ENCODE data around the gene RHO.
"Not testable (repeated sequence)": the region's sequence is repeated elsewhere in the genome, so short reads cannot be mapped to it uniquely, and the experiment has no call there.

RHO gene

DNA sequence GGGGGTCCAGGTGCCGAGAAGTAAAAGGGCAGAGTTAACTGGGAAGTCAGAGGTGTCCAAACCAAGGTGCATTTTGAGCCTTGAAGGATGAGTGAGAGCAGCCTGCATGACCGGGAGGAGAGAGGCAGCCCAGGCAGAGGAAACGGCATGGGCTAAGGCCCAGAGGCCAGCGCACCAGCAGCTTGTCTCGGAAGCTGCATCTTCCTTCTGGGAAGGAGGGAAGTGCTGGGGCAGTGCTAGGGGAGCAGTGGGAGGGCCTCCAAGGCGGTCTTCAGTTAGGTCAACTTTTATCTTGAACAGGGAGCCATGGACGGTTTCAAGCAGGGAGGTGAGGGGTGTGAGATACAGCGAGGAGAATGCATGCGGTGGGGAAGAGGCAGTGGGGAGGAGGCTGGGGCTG, 15.6 kb downstream of the RHO start:
- H3K79me2 ChIP-seq (ENCODE audit: low read length) = no peaks in the 10 kb centered on the region
- no peaks in the 10 kb centered on the region for H4K20me1 ChIP-seq (ENCODE audit: insufficient read depth, low read length)
- no peaks in the 10 kb centered on the region for H3K27me3 ChIP-seq (ENCODE audit: low read depth, low read length)
- no peak overlapping the region for H3K9ac ChIP-seq (ENCODE audit: low read length)
- H3K9me3 ChIP-seq (ENCODE audit: insufficient read depth, low read length) = no peaks in the 10 kb centered on the region
- TF ChIP-seq EZH2phosphoT487 (IDR thresholded peaks at IDR 0.05; ENCODE audit: low read depth) = no peak
- TF ChIP-seq, protein P1, sequence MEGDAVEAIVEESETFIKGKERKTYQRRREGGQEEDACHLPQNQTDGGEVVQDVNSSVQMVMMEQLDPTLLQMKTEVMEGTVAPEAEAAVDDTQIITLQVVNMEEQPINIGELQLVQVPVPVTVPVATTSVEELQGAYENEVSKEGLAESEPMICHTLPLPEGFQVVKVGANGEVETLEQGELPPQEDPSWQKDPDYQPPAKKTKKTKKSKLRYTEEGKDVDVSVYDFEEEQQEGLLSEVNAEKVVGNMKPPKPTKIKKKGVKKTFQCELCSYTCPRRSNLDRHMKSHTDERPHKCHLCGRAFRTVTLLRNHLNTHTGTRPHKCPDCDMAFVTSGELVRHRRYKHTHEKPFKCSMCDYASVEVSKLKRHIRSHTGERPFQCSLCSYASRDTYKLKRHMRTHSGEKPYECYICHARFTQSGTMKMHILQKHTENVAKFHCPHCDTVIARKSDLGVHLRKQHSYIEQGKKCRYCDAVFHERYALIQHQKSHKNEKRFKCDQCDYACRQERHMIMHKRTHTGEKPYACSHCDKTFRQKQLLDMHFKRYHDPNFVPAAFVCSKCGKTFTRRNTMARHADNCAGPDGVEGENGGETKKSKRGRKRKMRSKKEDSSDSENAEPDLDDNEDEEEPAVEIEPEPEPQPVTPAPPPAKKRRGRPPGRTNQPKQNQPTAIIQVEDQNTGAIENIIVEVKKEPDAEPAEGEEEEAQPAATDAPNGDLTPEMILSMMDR (IDR thresholded peaks at IDR 0.05; ENCODE audit: low read depth, low read length) = no peak
- H3K4me2 ChIP-seq (ENCODE audit: low read length) = no peak overlapping the region
- no peaks in the 10 kb centered on the region for H3K4me1 ChIP-seq (ENCODE audit: low read length)
- H2AFZ ChIP-seq (ENCODE audit: low read depth, low read length) = no peak overlapping the region
- no peaks in the 10 kb centered on the region for H3K36me3 ChIP-seq (replicated peaks; ENCODE audit: low read depth, low read length)
- H3K27ac ChIP-seq (ENCODE audit: low read length) = no peak overlapping the region
- no peak overlapping the region for H3K4me3 ChIP-seq (ENCODE audit: low read length)

DNA sequence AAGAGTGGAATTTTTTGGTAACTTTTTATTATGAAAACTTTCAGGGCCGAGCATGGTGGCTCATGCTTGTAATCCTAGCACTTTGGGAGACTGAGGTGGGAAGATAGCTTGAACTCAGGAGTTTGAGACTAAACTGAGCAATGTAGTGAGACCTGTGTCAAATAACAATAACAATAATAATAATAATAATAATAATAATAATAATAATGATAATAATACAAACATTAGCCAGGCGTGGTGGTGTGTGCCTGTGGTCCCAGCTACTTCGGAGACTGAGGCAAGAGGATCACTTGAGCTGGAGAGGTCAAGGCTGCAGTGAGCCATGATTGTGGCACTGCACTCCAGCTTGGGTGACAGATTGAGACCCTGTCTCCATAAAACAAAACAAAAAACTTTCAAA, 17.5 kb downstream of the RHO start:
- H3K4me3 ChIP-seq (ENCODE audit: low read length) = not testable (repeated sequence)

DNA sequence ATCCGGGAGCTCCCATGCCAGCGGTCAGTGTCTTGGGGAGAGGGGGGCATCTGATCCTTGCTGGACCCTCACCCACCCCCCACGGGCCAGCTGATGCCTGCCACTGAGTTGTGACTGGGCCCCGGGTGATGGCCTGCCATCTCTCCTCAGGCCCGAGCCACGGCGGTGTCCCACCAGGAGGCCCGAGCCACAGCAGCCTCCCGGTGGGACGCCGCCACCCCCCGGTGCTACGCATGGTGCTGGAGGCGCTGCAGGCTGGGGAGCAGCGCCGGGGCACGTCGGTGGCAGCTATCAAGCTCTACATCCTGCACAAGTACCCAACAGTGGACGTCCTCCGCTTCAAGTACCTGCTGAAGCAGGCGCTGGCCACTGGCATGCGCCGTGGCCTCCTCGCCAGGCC, 18.8 kb downstream of the RHO start:
- no peaks in the 10 kb centered on the region for H4K20me1 ChIP-seq (ENCODE audit: insufficient read depth, low read length)
- TF ChIP-seq, protein P1 (IDR thresholded peaks at IDR 0.05; ENCODE audit: low read depth, low read length) = no peak
- no peak for TF ChIP-seq EZH2phosphoT487 (IDR thresholded peaks at IDR 0.05; ENCODE audit: low read depth)
- no peak overlapping the region for H3K27ac ChIP-seq (ENCODE audit: low read length)

More for the DNA sequence above, 17.5 kb downstream of the RHO start:
- H2AFZ ChIP-seq (ENCODE audit: low read depth, low read length); H4K20me1 ChIP-seq (ENCODE audit: insufficient read depth, low read length); H3K9ac ChIP-seq (ENCODE audit: low read length); H3K27ac ChIP-seq (ENCODE audit: low read length); H3K4me1 ChIP-seq (ENCODE audit: low read length); H3K79me2 ChIP-seq (ENCODE audit: low read length); H3K27me3 ChIP-seq (ENCODE audit: low read depth, low read length); H3K36me3 ChIP-seq (replicated peaks; ENCODE audit: low read depth, low read length); H3K4me2 ChIP-seq (ENCODE audit: low read length); H3K9me3 ChIP-seq (ENCODE audit: insufficient read depth, low read length): not testable (repeated sequence)

DNA sequence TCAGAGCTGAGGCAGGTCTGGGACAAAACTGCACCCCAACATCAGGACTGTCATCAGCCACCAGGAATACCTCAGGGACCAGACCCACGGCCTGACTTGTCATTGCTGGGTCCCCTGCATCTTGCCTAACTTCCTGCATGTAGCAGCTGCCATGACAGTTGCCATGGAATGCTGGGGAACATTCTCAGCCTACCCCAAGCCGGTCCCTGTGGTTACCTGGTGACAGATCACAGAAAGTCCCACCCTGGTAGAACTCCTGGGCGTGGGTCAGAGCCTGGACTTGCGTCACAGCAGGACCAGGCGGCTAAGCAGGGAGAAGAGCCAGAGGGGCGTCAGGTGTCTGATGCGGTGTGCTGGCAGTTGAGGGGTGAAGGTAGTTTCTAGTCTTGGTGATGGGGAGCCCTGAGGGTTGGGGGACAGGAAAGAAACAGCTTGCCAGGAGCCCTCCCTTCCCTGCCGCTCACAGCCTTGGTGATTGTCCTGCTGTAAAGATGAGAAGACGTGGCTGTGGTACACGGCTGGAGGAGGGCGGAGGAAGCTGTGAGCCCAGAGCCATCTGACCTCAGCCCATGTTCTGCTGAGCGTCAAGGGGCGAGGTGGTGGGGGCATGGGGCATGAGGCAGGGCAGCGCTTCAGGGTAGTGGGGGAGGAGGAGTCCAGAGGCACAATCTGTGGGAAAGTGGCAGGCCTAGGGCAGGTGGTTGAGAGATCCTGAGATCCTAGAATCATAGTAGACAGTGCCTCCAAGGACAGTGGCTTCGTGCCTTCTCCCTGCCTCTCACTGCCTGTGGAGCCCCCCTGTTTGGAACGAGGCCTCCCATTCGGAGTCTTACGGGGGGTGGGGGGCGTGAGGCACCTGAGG, 19.9 kb downstream of the RHO start:
- Histone ChIP-seq H3K79me2 (ENCODE audit: low read length) (no peaks in the 10 kb centered on the region), H3K9me3 (ENCODE audit: insufficient read depth, low read length) (no peaks in the 10 kb centered on the region), H3K36me3 (replicated peaks; ENCODE audit: low read depth, low read length) (no peaks in the 10 kb centered on the region), H3K27me3 (ENCODE audit: low read depth, low read length) (peaks cover 6% of the 10 kb centered on the region; the same call in 1 of the 2 replicates), H3K4me3 (ENCODE audit: low read length) (no peak overlapping the region), H3K4me1 (ENCODE audit: low read length) (no peaks in the 10 kb centered on the region), H3K27ac (ENCODE audit: low read length) (no peak overlapping the region), H3K4me2 (ENCODE audit: low read length) (no peak overlapping the region), H4K20me1 (ENCODE audit: insufficient read depth, low read length) (no peaks in the 10 kb centered on the region), H3K9ac (ENCODE audit: low read length) (no peak overlapping the region), H2AFZ (ENCODE audit: low read depth, low read length) (no peak overlapping the region)
- no peak for TF ChIP-seq EZH2phosphoT487 (IDR thresholded peaks at IDR 0.05; ENCODE audit: low read depth)
- TF ChIP-seq, protein P1 (IDR thresholded peaks at IDR 0.05; ENCODE audit: low read depth, low read length) = no peak

More for the DNA sequence above, 18.8 kb downstream of the RHO start:
- Histone ChIP-seq H3K4me1 (ENCODE audit: low read length) (no peaks in the 10 kb centered on the region), H3K79me2 (ENCODE audit: low read length) (no peaks in the 10 kb centered on the region), H3K4me2 (ENCODE audit: low read length) (no peak overlapping the region), H3K4me3 (ENCODE audit: low read length) (no peak overlapping the region), H3K9me3 (ENCODE audit: insufficient read depth, low read length) (no peaks in the 10 kb centered on the region), H2AFZ (ENCODE audit: low read depth, low read length) (no peak overlapping the region), H3K27me3 (ENCODE audit: low read depth, low read length) (no peaks in the 10 kb centered on the region), H3K9ac (ENCODE audit: low read length) (no peak overlapping the region), H3K36me3 (replicated peaks; ENCODE audit: low read depth, low read length) (no peaks in the 10 kb centered on the region)

All from OCI-LY3 (cell line).